HUES64 (cell line): ENCODE measurements around the gene RTP3.

ENCODE experiments used
- H3K27ac ChIP-seq: 2 replicates; pipeline ENCODE4 v1.7.0; 2013; ENCODE audit warnings: low read depth, low read length, inconsistent platforms
- H3K27me3 ChIP-seq: 2 replicates; pipeline ENCODE4 v1.6.1; 2013; ENCODE audit warnings: mild to moderate bottlenecking, low read length; ENCODE audit not compliant: insufficient read depth
- H3K36me3 ChIP-seq: 2 replicates; pipeline ENCODE4 v1.6.1; 2013; ENCODE audit warnings: mild to moderate bottlenecking, low read length; ENCODE audit not compliant: insufficient read depth
- H3K4me1 ChIP-seq: 2 replicates; pipeline ENCODE4 v1.6.1; 2013; ENCODE audit warnings: mild to moderate bottlenecking, low read length, moderate library complexity; ENCODE audit not compliant: insufficient read depth
- H3K4me3 ChIP-seq: 2 replicates; pipeline ENCODE4 v1.5.1; 2013; ENCODE audit warnings: mild to moderate bottlenecking, low read length, moderate library complexity
- H3K9ac ChIP-seq: 2 replicates; pipeline ENCODE4 v1.6.1; 2013; ENCODE audit warnings: mild to moderate bottlenecking, low read depth, low read length
- H3K9me3 ChIP-seq: 2 replicates; pipeline ENCODE4 v1.6.1; 2013; ENCODE audit warnings: low read depth, low read length; ENCODE audit not compliant: insufficient read depth
- WGBS: fragments of 150-250, 120-280 bp; methylation state at CpG from one replicate; pipeline ENCODE4 v1.1.7; 2013; ENCODE audit warnings: missing lambda C conversion rate; 5-methylcytosine and 5-hydroxymethylcytosine counted together

The RTP3 gene

DNA sequence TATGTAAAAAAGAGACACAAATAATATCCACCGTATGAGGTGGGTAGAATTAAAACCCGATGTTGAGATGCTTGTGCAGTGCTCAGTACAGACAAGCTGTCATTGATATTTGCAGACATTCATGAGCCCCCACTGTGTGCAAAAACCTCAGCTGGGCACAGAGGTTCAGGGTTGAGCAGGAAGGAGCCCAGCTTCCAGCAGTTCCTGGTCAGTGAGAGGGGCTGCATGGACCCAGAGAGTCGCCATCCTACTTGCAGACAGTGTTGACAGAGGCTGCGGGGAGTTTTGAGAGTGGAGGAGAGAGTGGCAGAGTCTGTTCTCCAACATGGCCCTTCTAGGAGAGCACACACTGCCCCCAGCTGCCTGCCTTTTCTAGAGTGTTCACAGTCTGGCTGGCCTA, 26.9 kb upstream of the RTP3 start:
- 93% methylated on average over 4 of the region's 4 CpGs for WGBS

DNA sequence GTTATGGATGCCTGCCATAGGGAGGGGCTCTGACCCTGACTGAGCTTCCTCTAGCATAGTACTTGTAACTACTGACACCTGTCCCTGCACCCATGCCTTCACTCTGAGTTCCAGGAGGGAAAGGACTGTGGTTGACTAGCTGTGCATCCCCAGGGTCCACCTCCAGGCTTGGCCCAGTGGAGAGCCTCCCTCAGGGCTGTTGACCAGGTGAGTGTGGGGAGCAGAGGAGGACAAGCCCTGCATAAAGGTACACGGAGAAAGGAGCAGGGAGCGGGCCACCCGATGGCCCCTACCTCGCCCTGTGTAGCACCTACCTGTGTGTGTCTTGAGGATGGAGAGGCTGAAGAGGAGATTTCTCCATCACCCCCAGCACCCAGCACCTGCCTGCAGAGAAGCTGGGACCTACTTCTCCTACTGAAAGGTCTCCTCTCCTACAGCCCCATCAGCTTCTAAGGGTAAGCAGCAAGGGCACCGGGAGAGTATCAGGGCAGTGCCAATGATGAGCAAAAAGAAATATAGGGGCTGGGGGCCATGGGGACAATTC, 26.3 kb upstream of the RTP3 start:
- no peaks in the 10 kb centered on the region for H3K36me3 ChIP-seq
- WGBS = 94% methylated on average over 4 of the region's 5 CpGs
- H3K9ac ChIP-seq = no peak overlapping the region
- no peaks in the 10 kb centered on the region for H3K4me1 ChIP-seq
- no peak overlapping the region for H3K4me3 ChIP-seq
- H3K9me3 ChIP-seq = peaks cover 7% of the 10 kb centered on the region; the same call in 1 of the 2 replicates
- H3K27me3 ChIP-seq = no peaks in the 10 kb centered on the region
- H3K27ac ChIP-seq = no peak overlapping the region

More for the DNA sequence above, 26.9 kb upstream of the RTP3 start:
- no peak overlapping the region for H3K9ac ChIP-seq
- no peak overlapping the region for H3K27ac ChIP-seq
- H3K36me3 ChIP-seq = no peaks in the 10 kb centered on the region
- H3K4me3 ChIP-seq = no peak overlapping the region
- H3K9me3 ChIP-seq = peaks cover 7% of the 10 kb centered on the region; the same call in 1 of the 2 replicates
- H3K27me3 ChIP-seq = no peaks in the 10 kb centered on the region
- no peaks in the 10 kb centered on the region for H3K4me1 ChIP-seq

DNA sequence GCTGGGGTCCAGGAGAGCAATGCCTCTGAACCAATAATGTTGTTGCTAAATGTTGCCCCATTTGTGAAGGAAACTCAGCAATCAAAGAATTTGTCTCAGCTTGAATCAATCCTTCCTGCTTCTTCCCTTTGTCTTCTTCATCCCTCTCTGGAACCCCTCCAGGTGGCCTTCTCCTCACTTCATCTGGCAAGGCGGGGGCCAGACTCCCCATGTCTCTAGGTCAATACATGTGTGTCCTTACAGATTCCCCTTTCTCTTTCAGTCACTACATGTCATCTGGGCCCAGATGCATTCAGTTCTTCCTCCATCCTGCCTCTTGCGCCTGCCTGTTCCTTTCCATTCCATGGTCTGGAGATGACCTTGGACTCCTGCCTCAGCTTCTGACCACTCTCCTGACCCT, 25.0 kb upstream of the RTP3 start:
- peaks cover 7% of the 10 kb centered on the region; the same call in 1 of the 2 replicates for H3K9me3 ChIP-seq
- H3K4me1 ChIP-seq = no peaks in the 10 kb centered on the region
- no peak overlapping the region for H3K9ac ChIP-seq
- no peak overlapping the region for H3K27ac ChIP-seq
- WGBS = 91% methylated on average over 2 of the region's 2 CpGs
- no peaks in the 10 kb centered on the region for H3K36me3 ChIP-seq
- no peak overlapping the region for H3K4me3 ChIP-seq
- no peaks in the 10 kb centered on the region for H3K27me3 ChIP-seq

GRCh38 chr3:46477145-46477544, 20.6 kb upstream of the RTP3 start:
- Histone ChIP-seq H3K27me3 (no peaks in the 10 kb centered on the region), H3K36me3 (no peaks in the 10 kb centered on the region), H3K4me1 (no peaks in the 10 kb centered on the region), H3K9me3 (peaks cover 7% of the 10 kb centered on the region; the same call in 1 of the 2 replicates), H3K4me3 (no peak overlapping the region), H3K9ac (no peak overlapping the region), H3K27ac (no peak overlapping the region)
- WGBS = 91% methylated on average over 2 of the region's 4 CpGs

DNA sequence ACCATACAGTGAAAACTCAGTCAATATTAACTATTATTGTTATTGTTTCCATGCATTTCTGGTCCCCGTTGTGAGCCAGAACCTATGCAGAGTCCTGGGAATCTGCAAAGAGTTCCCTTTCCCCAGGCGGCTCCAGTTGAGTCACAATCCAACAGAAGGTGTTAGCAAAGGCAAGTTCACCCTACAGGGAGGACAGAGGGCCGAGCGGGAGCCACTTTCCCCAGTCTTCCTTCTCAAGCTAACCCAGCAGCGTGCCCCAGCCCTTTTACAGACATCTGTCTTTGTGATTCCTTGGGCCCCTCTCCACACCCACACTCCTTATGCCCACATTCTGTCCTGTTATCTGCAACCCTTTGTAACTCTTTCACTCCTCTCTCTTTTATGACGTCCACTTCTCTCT, 20.0 kb upstream of the RTP3 start:
- Histone ChIP-seq H3K4me1 (no peaks in the 10 kb centered on the region), H3K9me3 (peaks cover 7% of the 10 kb centered on the region; the same call in 1 of the 2 replicates), H3K27ac (no peak overlapping the region), H3K9ac (no peak overlapping the region), H3K36me3 (no peaks in the 10 kb centered on the region), H3K4me3 (no peak overlapping the region), H3K27me3 (no peaks in the 10 kb centered on the region)
- WGBS = 89% methylated on average over 6 of the region's 6 CpGs

GRCh38 chr3:46478341-46478740, 19.4 kb upstream of the RTP3 start:
- Histone ChIP-seq H3K36me3 (no peaks in the 10 kb centered on the region), H3K4me1 (no peaks in the 10 kb centered on the region), H3K27me3 (no peaks in the 10 kb centered on the region), H3K9me3 (peaks cover 7% of the 10 kb centered on the region; the same call in 1 of the 2 replicates), H3K27ac (no peak overlapping the region), H3K4me3 (no peak overlapping the region), H3K9ac (no peak overlapping the region)
- WGBS = 93% methylated on average over 5 of the region's 5 CpGs

GRCh38 chr3:46479021-46479420, 18.8 kb upstream of the RTP3 start:
- Histone ChIP-seq H3K9me3 (peaks cover 6% of the 10 kb centered on the region; the same call in 1 of the 2 replicates), H3K4me3 (no peak overlapping the region), H3K9ac (no peak overlapping the region), H3K27me3 (no peaks in the 10 kb centered on the region), H3K27ac (no peak overlapping the region), H3K4me1 (no peaks in the 10 kb centered on the region), H3K36me3 (no peaks in the 10 kb centered on the region)
- 94% methylated on average over 5 of the region's 5 CpGs for WGBS

- H3K4me1 ChIP-seq = no peaks in the 10 kb centered on the region
- H3K4me3 ChIP-seq = no peak overlapping the region
- H3K27ac ChIP-seq = no peak overlapping the region
- H3K36me3 ChIP-seq = no peaks in the 10 kb centered on the region
- WGBS = 89% methylated on average over 5 of the region's 5 CpGs
- peaks cover 3% of the 10 kb centered on the region; the same call in 1 of the 2 replicates for H3K9me3 ChIP-seq
- H3K27me3 ChIP-seq = no peaks in the 10 kb centered on the region
- H3K9ac ChIP-seq = no peak overlapping the region
These were observed 18.1 kb upstream of the RTP3 start for GRCh38 chr3:46479696-46480095.

DNA sequence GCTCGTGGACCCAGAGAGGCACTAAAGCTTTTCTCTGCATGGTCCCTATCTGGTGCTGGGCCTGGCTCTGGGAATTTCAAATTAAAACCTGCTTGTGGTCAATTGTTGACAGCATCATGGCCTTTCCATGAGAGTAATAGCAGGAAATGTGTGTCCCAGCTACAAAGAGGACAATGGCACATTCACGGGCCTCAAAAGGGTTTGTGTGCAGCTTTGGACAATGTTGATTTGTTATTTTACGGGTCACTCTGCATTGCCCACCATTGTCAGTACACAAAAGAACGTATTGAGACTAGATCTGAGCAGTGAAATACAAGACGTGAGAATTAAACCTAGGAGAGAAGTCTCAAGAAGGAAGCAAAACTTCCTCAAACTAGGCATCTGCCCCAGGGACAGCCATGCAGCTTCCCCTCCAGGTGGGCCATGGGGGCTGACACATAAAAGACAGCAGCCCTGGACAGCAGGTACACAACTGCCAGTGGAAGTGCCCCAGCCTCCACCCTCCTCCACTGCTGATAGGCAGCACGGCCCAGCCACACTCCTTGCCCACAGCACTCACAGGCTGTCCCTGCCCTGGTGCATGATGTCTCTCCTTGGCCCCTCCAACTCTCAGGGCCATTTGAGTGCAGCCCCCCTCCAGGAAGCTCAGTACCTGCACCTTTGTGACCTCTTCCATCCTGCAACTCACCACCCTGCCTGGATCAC, 17.1 kb upstream of the RTP3 start:
- Histone ChIP-seq H3K4me3 (no peak overlapping the region), H3K9me3 (no peaks in the 10 kb centered on the region), H3K27me3 (no peaks in the 10 kb centered on the region), H3K27ac (no peak overlapping the region), H3K36me3 (no peaks in the 10 kb centered on the region), H3K4me1 (no peaks in the 10 kb centered on the region), H3K9ac (no peak overlapping the region)
- 92% methylated on average over 6 of the region's 6 CpGs for WGBS

GRCh38 chr3:46481636-46482035, 16.1 kb upstream of the RTP3 start:
- H3K4me1 ChIP-seq = no peaks in the 10 kb centered on the region
- H3K27ac ChIP-seq = no peak overlapping the region
- H3K9me3 ChIP-seq = no peaks in the 10 kb centered on the region
- WGBS = 95% methylated on average over 3 of the region's 4 CpGs
- no peak overlapping the region for H3K9ac ChIP-seq
- H3K36me3 ChIP-seq = no peaks in the 10 kb centered on the region
- no peaks in the 10 kb centered on the region for H3K27me3 ChIP-seq
- H3K4me3 ChIP-seq = no peak overlapping the region

GRCh38 chr3:46482632-46483350, 15.0 kb upstream of the RTP3 start:
- no peaks in the 10 kb centered on the region for H3K36me3 ChIP-seq
- no peak overlapping the region for H3K27ac ChIP-seq
- no peaks in the 10 kb centered on the region for H3K27me3 ChIP-seq
- no peak overlapping the region for H3K9ac ChIP-seq
- H3K4me3 ChIP-seq = no peak overlapping the region
- no peaks in the 10 kb centered on the region for H3K4me1 ChIP-seq
- no peaks in the 10 kb centered on the region for H3K9me3 ChIP-seq
- 79% methylated on average over 1 of the region's 1 CpG for WGBS
